HG02623 (cell line): ENCODE data around the gene LUM.

ENCODE experiments used
- ATAC-seq: cut with Tn5 transposase; IDR thresholded peaks from one replicate; pipeline ENCODE4 v1.9.1; 2021; ENCODE audit warnings: moderate library complexity; ENCODE audit not compliant: unreplicated experiment

The LUM gene

GRCh38 chr12:91077228-91077954, 33.9 kb downstream of the LUM start:
- no peak for ATAC-seq

GRCh38 chr12:91074851-91075250, 36.4 kb downstream of the LUM start:
- ATAC-seq = no peak

- no peak for ATAC-seq
Observed at GRCh38 chr12:91074154-91074709, 37.1 kb downstream of the LUM start.

GRCh38 chr12:91073426-91073825, 37.9 kb downstream of the LUM start:
- no peak for ATAC-seq

GRCh38 chr12:91072931-91073330, 38.4 kb downstream of the LUM start:
- no peak for ATAC-seq

- no peak for ATAC-seq
Observed at GRCh38 chr12:91070936-91071335, 40.4 kb downstream of the LUM start.

- no peak for ATAC-seq
Observed at GRCh38 chr12:91065396-91065795, 45.9 kb downstream of the LUM start.

GRCh38 chr12:91064640-91065039, 46.7 kb downstream of the LUM start:
- no peak for ATAC-seq

- no peak for ATAC-seq
Observed at GRCh38 chr12:91061091-91061490, 50.2 kb downstream of the LUM start.

GRCh38 chr12:91059211-91059610, 52.1 kb downstream of the LUM start:
- no peak for ATAC-seq

- ATAC-seq = no peak
Observed at GRCh38 chr12:91058786-91059185, 52.5 kb downstream of the LUM start.

GRCh38 chr12:91057368-91058165, 53.7 kb downstream of the LUM start, which contains the start of gene KERA:
KERA (minus strand) TSS chr12:91058024; CDS start chr12:91056281, 1,743 bp downstream.
- no peak for ATAC-seq

- ATAC-seq = no peak
Observed at GRCh38 chr12:91056488-91056887, 54.8 kb downstream of the LUM start.

- no peak for ATAC-seq
Observed at GRCh38 chr12:91055976-91056375, 55.3 kb downstream of the LUM start.

- ATAC-seq = no peak
Observed at GRCh38 chr12:91053951-91054715, 57.2 kb downstream of the LUM start.
